Activated CD8-positive, alpha-beta memory T cell treated with anti-CD3 and anti-CD28 coated beads, Interleukin-2, amount 50 U/mL, for 24 hours (primary cell): Measurements from ENCODE around the gene CTNNA3.

Experiments used
- DNase-seq: peaks from one replicate; pipeline ENCODE4 v3.0.0-alpha.2; 2020; ENCODE audit errors: extremely low read depth

CTNNA3 gene

GRCh38 chr10:66877361-66877760, 818.6 kb downstream of the CTNNA3 start:
- no peak for DNase-seq

GRCh38 chr10:66869635-66870034, 826.4 kb downstream of the CTNNA3 start:
- no peak for DNase-seq

GRCh38 chr10:66862687-66863258, 833.2 kb downstream of the CTNNA3 start:
- no peak for DNase-seq

GRCh38 chr10:66860376-66860945, 835.5 kb downstream of the CTNNA3 start:
- DNase-seq: no peak

GRCh38 chr10:66852811-66853210, 843.2 kb downstream of the CTNNA3 start:
- DNase-seq: no peak

GRCh38 chr10:66848856-66849255, 847.1 kb downstream of the CTNNA3 start:
- DNase-seq: no peak

- DNase-seq: no peak
These were observed 851.6 kb downstream of the CTNNA3 start for GRCh38 chr10:66844176-66844942.

- DNase-seq: no peak
These were observed 852.6 kb downstream of the CTNNA3 start for GRCh38 chr10:66843396-66843795.

- DNase-seq: no peak
These were observed 853.1 kb downstream of the CTNNA3 start for GRCh38 chr10:66842867-66843266.

GRCh38 chr10:66842371-66842770, 853.6 kb downstream of the CTNNA3 start:
- no peak for DNase-seq

GRCh38 chr10:66838656-66839055, 857.3 kb downstream of the CTNNA3 start:
- no peak for DNase-seq

- DNase-seq: no peak
These were observed 858.0 kb downstream of the CTNNA3 start for GRCh38 chr10:66837990-66838389.

GRCh38 chr10:66837335-66837734, 858.7 kb downstream of the CTNNA3 start:
- no peak for DNase-seq

GRCh38 chr10:66836771-66837170, 859.2 kb downstream of the CTNNA3 start:
- DNase-seq: no peak

- DNase-seq: no peak
These were observed 859.9 kb downstream of the CTNNA3 start for GRCh38 chr10:66836057-66836456.

GRCh38 chr10:66835400-66835799, 860.6 kb downstream of the CTNNA3 start:
- no peak for DNase-seq

GRCh38 chr10:66834802-66835201, 861.2 kb downstream of the CTNNA3 start:
- no peak for DNase-seq

- DNase-seq: no peak
These were observed 862.1 kb downstream of the CTNNA3 start for GRCh38 chr10:66833861-66834260.

GRCh38 chr10:66832781-66833422, 863.1 kb downstream of the CTNNA3 start:
- DNase-seq: no peak

- DNase-seq: no peak
These were observed 867.0 kb downstream of the CTNNA3 start for GRCh38 chr10:66828957-66829356.

- no peak for DNase-seq
These were observed 868.6 kb downstream of the CTNNA3 start for GRCh38 chr10:66827353-66827752.

- DNase-seq: no peak
These were observed 872.7 kb downstream of the CTNNA3 start for GRCh38 chr10:66823301-66823700.

- DNase-seq: no peak
These were observed 873.2 kb downstream of the CTNNA3 start for GRCh38 chr10:66822801-66823200.
